GM21390 (cell line): Measurements from ENCODE around the gene HSPA2.
"Not testable (repeated sequence)": the region's sequence is repeated elsewhere in the genome, so short reads cannot be mapped to it uniquely, and the experiment has no call there.

ENCODE experiments used
- ATAC-seq: cut with Tn5 transposase; IDR thresholded peaks from one replicate; pipeline ENCODE4 v1.9.1; 2021; ENCODE audit not compliant: unreplicated experiment

HSPA2 gene

DNA sequence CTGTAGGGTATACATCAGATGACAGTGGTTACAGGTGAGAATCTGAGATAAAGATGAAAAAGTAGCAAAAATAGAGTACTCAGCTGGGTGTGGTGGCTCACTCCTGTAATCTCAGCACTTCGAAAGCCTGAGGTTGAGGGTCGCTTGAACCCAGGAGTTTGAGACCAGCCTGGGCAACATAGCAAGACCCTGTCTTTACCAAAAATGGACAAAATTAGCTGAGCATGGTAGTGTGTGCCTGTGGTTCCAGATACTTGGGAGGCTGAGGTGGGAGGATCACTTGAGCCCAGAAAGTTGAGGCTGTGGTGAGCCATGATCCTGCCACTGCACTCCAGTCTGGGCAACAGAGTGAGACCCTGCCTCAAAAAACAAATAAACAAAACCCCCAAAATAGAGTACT lies 17.7 kb downstream of the HSPA2 start:
- ATAC-seq: not testable (repeated sequence)

DNA sequence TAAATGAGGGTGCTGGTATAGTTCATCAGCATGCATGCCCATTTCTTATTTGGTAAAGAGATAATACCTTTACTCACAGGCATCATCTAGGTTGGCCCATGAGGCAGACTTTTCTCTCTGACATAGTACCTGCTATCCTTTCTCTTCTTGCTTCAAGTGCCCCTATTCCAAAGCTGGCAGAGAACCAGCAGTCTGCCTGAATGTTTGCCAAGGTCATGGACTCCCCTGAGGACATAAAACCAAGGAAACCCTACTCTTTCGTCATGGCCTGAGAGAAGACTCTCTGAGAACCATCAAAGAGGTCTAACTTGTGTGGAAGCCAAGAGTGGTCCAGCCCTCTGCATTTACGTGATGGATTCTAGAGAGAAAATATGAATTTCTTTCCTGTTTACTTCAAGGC lies 21.1 kb downstream of the HSPA2 start:
- ATAC-seq: no peak

DNA sequence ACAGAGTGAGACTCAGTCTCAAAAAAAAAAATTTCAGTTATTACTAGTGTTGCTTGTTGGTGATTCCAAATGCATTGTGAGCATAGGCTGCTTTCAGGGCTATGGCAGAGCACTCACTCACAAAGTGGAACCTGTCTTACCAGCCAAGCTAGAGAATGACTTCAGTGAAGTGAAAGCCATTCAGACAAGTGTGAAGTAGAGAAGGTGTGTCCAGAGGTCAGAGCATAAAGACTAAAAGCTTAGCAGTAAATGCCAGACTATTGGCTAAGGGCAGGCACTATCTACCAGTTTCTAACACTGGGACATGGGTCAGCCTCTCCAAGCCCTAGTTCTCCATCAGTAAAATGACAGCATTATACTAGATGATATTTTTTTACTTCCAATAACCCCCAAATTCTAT lies 21.9 kb downstream of the HSPA2 start:
- ATAC-seq: no peak

DNA sequence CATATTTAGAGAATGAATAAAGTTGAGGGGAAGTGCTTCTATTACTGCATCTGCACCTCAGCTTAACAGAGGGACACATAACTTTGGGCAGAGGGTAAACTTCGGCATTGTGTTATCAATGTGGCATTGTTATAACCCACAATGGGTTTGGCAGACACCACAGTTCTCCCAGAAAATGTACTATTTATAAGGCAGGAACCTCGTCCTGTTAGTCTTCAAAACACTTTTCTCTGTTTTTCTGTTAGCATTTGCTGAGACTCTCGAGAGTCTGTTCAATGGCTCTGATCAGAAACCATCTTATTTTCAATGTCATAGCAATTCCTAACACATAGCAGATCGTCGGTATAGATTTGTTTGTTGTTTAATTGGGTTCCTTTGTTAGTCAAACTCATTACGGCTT lies 23.2 kb downstream of the HSPA2 start:
- no peak for ATAC-seq

DNA sequence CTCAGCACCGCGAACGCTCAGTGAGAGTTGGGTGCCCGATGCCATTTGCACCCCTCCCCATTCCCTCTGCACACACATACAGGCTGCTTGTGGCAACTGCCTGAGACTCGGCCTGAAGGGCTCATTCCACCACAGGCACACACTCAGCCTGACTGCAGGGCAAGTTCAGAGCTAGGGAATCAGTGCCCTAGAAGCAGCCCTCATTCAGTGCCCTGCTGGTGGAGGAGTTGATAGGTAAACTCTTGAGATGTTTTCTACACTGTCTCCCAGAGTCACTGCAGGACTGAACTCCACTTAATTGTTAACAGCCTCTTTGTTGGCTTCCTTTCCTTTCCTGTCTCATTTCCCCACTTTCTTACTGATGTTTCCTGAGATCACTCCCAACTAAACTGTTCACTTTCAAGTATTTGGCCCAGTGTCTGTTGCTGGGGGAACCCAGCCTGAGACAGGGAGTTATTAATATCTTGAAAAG lies 26.1 kb downstream of the HSPA2 start:
- no peak for ATAC-seq

DNA sequence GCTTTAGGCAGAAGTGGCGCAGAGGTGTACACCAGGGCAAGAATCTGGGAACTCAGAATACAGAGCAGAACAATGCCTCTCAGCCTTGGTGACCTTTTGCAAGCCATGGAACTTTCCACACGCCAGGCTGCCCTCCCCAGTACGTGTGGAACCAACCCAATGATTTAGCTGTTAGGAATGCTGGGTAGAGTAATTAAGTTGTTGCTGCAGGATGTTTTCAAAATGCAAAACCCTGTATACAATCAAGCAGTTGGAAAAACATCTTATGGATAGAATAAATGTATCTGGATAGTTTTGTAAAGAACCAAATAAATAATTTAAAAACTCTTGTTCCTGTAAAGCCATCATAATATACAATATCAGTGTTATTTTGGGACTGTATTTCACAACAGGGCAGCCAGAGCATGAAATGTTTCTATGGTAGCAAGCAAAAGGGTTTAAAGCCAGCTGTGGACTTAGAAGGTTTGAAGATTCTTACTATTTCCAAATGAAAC lies 28.6 kb downstream of the HSPA2 start:
- no peak for ATAC-seq

DNA sequence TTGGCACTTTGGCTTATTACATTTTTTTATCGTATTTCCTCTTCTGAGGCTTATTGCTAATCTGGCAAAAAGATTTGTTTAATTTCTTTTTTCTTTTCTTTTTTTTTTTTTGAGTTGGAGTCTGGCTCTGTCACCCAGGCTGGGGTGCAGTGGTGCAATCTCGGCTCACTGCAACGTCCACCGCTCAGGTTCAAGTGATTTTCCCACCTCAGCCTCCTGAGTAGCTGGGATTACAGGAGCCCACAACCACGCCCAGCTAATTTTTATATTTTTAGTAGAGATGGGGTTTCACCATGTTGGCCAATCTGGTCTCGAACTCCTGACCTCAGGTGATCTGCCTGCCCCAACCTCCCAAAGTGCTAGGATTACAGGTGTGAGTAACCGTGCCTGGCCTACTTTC lies 29.1 kb downstream of the HSPA2 start:
- not testable (repeated sequence) for ATAC-seq

DNA sequence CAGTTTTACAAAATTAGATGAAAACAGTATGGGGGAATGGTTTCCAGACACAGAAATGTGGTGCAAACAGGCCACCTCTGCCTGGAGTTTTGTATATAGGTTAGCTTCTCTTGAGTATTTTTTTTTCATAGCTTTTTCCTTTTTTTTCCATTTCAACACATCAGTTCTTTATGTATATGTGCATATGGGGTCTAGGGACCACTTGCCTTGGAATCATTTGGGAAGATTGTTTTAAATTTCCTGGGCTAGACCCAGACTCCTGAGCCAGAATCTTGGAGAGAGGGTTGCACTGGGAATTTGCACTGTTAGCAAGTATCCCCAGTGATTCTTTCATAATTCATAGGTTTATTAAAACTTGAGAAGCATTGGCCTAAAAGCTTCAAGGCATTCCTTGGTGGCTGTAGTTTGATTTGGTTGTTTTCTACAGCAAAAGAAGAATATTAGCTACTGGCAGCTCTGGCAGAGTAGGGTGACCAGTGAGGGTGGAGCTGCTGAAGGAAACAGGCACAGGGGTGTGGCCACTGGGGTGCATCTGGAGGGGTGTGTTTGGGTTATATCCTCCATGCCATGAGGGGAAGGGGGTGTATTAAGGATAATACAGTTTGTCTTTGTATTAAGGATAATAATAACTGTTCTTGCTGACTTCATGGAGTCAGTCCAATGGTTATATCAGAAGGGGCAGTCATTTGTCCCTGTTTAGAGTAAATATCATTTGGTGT lies 32.0 kb downstream of the HSPA2 start:
- ATAC-seq: no peak

DNA sequence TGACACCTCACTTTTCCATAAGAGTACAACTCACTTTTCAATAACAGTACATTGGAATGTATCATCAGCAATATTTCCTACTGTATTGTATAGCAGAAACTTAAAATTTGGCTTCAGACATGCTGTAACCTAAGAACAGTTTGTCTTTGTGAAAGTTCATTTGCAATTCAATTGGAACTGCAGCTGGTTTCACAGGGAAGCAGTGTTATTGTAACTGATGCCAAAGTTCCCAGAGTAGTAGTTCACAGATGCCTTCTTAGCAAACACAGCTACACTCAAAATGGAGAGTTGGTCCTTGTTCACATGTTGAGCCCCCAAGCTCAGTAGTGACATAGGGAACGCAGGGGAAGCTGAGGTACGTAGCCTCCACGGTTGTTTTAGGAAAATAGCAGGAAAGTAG lies 32.6 kb downstream of the HSPA2 start:
- no peak for ATAC-seq

DNA sequence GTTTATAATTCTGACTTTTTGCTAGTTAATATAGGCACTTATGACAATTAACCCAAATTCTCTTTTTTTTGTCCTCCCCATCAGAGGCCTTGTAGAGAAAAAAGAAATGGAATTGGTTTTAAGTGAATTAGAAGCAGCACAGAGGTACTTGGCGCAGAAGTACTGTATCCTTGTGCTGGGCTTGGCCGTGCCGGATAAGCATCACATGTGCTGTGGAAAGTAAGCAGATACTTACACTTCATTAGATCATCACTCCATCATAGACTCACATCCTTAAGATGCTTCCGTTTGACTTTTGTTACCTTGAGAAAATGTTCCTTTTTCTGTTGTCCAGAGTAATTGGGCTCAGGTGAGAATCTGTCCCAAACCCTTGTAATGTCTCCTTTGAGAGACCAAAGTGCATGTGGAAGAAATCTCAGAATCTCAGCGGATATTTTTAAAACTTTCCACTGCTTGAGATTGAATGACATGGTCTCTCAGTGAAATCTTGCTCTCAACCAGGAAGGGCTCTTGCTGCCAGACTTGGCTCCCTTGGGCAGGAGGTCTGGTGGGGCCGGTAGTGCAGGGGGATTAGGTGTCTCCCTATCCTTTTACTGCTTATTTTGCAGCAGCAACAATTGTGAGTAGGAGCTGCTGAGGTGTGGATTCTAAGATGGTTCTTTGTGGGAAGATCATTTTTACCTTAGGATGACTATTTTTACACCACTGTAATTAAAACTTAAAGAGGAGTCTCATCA lies 34.0 kb downstream of the HSPA2 start:
- no peak for ATAC-seq

DNA sequence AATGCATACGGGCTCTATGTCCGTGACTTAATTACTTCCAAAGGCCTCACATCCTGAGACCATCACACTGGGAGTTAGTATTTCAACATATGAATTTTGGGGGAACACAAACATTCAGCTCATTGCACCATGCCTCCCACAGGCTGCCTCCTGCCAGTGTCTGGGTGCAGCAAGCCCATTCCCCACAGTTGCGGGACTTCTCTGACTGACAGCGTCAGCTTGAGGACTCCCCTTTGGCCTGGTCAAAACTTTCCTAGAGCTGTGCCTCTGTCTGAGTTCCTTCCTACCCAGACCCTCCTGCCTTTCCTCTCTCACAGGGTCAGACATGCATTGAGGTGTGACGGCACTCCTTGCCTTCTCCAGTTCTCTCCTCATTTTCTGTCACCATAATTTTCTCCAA lies 36.7 kb downstream of the HSPA2 start:
- no peak for ATAC-seq

DNA sequence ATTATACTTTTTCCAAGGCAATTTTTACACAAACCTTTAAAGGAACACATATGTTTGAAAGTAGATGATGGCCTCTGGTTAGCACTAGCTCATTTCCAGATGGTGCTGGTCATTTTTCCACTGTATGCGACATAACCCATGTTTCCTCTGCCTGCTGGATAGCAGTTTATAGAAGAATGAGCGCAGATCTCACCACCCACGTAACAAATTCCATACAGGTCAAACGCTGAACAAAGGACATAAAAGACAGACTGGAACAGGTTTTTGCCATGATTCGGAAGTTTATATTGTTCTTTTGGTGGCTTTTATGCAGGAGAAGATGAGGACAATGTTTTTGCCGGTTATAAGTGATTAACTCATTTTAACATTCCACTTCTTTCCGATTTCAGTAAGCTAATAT lies 39.9 kb downstream of the HSPA2 start:
- no peak for ATAC-seq

DNA sequence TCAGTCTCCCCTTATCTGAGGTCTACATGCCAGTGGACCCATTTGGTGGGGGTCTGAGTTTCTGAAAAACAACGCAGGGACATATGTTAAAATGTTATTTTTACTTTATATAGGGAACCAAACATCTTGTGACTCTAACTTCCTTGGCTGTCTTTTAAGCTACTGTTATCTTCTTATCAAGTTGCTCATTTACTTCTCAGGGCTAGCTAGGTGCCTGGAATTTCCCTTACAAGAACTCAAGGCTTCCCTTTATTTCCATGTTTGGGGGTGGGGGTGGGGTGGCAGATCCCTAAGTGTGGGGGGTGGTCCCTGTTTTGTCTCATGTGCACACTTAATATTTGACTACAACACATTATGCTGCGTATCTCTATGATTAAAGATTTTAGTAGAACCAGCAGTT lies 40.8 kb downstream of the HSPA2 start:
- ATAC-seq: no peak

DNA sequence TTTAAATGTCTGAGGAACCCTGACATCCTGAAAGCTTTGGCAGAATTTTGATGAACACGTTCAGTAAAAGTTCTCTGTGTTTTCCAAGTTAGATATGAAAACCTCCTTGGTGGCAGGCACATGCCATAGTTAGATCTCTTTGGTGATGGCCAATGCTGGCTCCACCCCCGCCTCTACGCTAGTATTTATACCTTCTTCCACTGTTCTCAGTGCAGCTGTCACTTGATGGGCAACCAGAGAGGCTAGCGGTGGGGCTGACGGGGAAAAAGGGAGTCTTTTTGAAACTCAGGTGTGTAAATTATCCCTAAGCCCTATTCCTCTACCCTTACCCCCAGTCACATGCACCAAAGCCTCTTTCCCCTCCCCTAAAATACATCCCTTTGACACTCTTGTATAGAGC lies 41.3 kb downstream of the HSPA2 start:
- ATAC-seq: no peak

DNA sequence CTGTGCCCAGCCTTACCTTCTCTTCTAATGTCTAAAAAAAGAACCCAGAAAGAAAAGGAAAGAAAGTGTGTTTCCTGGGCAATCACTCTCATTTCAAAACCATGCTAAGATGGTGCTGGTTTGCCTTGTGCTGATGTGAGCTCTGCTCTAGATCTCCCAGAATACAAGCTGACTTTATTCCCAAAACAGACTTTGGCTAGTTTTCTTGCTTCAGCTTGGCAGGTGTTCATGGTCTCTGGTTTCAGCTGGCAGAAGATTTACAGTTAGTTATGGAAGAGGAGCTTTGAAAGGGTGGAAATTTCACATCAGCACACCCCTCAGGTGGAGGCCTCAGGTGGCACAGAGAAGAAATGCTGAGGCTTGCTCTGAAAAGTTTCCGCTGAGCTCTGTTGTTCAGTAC lies 43.6 kb downstream of the HSPA2 start:
- no peak for ATAC-seq

DNA sequence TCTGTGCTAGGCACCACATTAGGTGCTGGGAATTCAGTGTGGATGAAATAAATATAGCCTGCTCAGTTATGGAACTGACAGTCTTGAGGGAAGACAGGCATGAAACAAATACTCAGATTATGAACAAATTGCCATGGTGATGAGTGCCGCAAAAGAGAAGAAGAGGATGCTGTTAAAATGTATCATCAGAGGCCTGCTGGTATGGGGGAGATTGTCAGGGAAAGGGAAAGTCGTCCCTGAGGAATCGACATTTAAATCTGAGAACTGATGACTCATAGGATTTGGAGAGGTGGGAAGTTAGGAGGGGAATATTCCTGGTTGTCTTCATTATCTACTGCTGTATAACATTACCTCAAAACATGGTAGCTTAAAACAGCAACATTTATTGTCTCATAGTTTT lies 51.3 kb downstream of the HSPA2 start:
- no peak for ATAC-seq
